Head of caudate nucleus (tissue), 42 donors: ENCODE measurements around the gene CKAP5.
"Not testable (repeated sequence)": the region's sequence is repeated elsewhere in the genome, so short reads cannot be mapped to it uniquely, and the experiment has no call there.

Experiments
- DNase-seq, 42 donors: peaks; one replicate each; pipeline versions ENCODE4 v3.0.0 to v3.0.0-alpha.2; 2020 to 2021; ENCODE audit warnings: mixed read lengths in 7 of 42
- intact Hi-C: fragments of 100-400 bp; cut with DNase I; formaldehyde crosslinking; loops from one replicate; pipeline ENCODE4 v1.15.0; 2022

CKAP5 gene

GRCh38 chr11:46801694-46802470, 44.2 kb downstream of the CKAP5 start:
- DNase-seq: no peak
- intact Hi-C loops: no loop called here

DNA sequence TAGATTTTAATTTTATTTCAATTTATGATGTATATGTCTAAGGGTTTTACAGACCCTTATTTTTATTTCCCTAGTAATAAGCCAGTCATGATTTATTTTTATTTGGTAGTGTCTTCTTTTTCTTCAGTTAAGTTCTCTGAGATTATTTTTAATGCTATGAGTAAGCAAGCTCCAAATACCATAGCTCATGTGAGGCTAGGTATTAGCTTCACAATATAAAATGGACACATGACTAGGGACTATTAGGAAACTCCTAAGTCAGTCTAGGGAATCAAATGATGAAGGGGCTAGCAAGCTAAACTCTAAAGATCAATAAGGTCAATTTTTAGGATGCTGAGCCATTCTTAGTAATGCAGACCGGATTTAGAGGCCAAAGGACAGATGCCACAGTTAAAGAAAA, 45.9 kb downstream of the CKAP5 start:
- DNase-seq: no peak
- intact Hi-C loops: no loop called here

GRCh38 chr11:46799725-46800124, 46.4 kb downstream of the CKAP5 start:
- intact Hi-C loops, DNase-seq: not testable (repeated sequence)

DNA sequence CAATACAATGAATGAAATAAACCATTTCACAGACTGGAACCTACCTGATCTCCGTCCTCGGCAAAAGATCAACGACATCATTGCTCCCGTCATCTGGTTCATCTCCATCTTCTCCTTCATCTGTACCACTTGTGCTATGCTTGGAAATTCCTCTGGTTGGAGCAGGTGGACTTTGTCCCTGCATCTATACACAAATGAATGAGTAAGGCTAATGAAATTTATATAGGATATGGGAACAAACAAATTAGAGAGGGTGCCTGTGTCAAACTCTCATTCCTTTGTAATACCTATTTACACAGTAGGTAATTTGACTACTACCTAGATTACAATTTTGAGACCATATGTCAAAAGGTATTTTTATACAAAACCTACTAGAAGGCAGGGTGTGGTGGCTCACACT, 67.7 kb downstream of the CKAP5 start:
- intact Hi-C loops: no loop called here
- DNase-seq: no peak

- DNase-seq: no peak
- intact Hi-C loops: no loop called here
Observed at GRCh38 chr11:46776878-46777277, 69.2 kb downstream of the CKAP5 start.

GRCh38 chr11:46769636-46770221, 76.4 kb downstream of the CKAP5 start:
- intact Hi-C loops: no loop called here

DNA sequence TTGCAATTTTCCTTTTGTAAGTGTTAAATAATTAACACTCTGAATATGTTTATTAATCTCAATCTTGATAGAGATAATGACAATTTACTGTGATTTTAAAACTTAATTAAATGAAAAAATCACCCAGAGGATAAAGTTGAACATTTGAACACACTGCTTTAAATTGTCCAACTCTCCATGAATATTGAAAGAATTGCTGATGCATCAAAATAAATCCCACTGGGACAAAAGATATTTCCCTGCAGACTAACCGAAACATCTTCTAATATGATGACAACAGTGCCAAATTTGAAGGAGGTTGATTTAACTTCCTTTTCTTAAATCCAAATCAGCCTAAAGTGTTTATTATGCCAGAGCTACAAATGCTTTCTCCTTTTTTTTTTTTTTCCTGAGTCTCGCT, 79.4 kb downstream of the CKAP5 start:
- DNase-seq: no peak
- intact Hi-C loops: no loop called here

More at GRCh38 chr11:46769636-46770221, 76.4 kb downstream of the CKAP5 start:
- DNase-seq: no peak

- intact Hi-C loops: no loop called here
- peak in 19 of 42 donors; percentile 7 to 53 (median 23) for DNase-seq
Observed at GRCh38 chr11:46762248-46762647, 83.8 kb downstream of the CKAP5 start.

DNA sequence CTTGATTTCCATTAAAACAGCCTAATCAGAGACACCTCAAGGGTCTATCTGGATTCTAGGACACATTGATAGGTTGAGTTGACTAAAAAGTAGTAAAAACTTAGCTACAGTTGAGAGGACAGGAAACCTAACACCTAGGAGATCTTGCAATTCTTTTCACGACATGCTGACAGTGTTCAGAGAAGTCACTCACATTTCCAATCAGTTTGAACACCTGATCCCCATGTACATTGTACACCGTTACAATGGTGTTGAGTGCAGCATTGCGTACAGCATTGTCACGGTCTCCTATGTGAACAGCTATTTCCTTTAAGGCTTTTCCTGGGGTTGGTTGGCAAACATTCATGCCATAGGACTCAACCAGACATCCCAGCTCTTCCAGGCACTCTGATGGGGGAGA, 84.3 kb downstream of the CKAP5 start:
- intact Hi-C loops: no loop called here
- DNase-seq: no peak

GRCh38 chr11:46760429-46761128, 85.5 kb downstream of the CKAP5 start:
- intact Hi-C loops: no loop called here
- DNase-seq: no peak

DNA sequence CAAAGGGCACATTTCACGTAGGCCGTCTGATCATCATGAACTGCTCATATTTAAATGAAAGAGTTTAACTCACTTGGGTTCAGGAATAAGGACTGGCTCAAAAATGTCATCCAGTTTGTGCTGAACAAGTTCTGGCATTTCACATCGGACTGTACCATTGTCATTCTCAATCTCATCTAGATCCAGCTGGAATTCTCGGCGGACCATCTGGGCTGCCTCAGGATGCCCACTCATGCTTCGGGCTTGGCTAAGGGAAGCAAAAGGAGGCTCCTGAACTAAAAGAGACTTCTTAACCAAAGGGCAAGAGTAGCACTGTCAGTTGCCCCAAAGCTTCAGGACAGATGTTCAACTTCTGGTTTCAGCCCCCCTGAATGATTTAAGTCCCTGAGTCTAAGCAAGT, 86.9 kb downstream of the CKAP5 start:
- intact Hi-C loops: no loop called here
- no peak for DNase-seq

DNA sequence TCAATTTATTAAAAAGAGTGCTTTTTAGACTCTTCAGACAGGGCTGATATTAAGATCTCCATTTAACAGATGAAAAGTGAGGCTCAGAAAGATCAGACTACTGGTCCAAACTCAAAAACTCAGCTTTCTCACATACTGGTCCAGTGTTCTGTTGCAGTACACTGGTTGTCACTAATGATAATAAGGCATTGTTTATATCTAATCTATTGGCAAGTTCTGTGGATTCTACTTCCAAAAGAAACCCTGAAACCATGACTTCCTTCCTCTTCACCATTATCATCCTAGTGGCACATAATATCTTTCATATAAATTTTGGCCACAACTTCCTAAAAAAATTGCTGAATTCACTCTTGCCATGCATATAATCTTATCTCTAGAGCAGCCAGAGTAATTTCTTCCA, 90.1 kb downstream of the CKAP5 start:
- intact Hi-C loops: no loop called here

GRCh38 chr11:46747150-46747549, 98.9 kb downstream of the CKAP5 start:
- intact Hi-C loops: no loop called here
- peak in 1 of 42 donors; percentile 24 for DNase-seq

More for the DNA sequence above, 90.1 kb downstream of the CKAP5 start:
- DNase-seq: no peak

DNA sequence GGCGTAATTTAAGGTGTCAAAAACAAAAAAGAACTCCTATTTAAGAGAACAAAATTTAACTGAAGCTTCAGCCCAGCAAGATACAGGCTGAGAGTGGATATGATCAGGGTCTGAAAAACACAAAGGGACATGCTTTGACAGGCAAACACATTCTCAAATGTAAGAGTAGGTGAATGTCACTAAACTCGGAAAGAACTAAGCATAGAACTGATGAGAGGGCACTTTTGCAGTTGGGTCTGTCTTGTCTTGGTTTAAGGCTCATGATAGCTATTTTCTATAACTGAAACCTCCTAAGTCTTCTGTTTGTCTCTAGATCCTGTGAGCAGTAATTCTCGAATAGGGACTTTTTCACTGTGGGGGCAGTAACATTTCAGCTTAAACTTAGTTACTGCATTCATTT, 100.1 kb downstream of the CKAP5 start:
- intact Hi-C loops: no loop called here
- no peak for DNase-seq

DNA sequence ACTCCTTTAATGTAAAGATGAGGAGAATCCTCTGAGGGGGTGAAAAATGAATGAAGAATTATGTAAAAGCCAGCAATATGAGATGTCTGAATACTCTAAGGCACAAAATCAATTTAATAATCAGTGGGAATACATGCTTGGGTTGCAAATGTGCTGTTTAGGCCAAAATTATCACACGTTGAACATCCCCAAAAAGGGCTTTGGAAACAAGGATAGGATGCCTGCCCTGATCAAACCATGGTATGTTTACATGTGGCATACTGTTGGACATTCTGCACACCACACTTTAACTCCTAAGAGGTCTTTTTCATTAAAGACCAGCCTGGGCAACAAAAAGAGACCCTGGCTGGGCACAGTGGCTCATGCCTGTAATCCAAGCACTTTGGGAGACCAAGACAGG, 100.8 kb downstream of the CKAP5 start:
- no peak for DNase-seq
- intact Hi-C loops: no loop called here

- intact Hi-C loops: no loop called here
- peak in 2 of 42 donors; percentile 11 to 12 for DNase-seq
Observed at GRCh38 chr11:46743693-46744339, 102.3 kb downstream of the CKAP5 start.

DNA sequence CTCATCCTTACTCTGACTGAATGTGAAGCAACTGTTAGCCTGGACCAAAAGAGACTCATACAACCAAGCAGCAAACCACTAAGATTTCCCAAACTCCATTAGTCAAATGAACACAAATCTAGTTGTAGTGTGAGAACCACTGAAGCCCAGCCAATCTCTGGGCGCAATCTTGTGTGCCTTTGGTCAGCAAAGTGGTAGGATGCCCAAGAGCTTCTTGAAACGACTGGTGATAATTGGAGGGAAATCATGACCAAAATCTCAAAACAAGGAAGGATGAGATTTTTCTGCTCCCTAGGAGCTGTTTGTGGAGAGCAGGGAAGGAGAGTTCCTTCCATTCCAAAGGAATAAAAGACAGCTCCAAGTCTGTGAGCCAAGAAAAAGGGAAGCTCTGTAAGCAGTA, 103.0 kb downstream of the CKAP5 start:
- DNase-seq: peak in 1 of 42 donors; percentile 18
- intact Hi-C loops: no loop called here

- intact Hi-C loops: no loop called here
Observed at GRCh38 chr11:46741600-46742484, 104.2 kb downstream of the CKAP5 start.

DNA sequence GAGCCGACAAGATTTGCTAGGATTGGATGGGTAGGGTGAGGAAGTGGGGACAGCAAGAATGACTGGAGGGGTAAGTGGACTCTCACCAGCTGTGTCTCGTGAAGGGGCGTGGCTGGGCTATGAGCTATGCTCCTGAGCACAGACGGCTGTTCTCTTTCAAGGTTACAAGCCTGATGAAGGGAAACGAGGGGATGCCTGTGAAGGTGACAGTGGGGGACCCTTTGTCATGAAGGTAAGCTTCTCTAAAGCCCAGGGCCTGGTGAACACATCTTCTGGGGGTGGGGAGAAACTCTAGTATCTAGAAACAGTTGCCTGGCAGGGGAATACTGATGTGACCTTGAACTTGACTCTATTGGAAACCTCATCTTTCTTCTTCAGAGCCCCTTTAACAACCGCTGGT, 107.2 kb downstream of the CKAP5 start:
- intact Hi-C loops: no loop called here
- no peak for DNase-seq

More at GRCh38 chr11:46741600-46742484, 104.2 kb downstream of the CKAP5 start:
- DNase-seq: peak in 2 of 42 donors; percentile 6 to 15
